Large intestine (tissue), 3 donors: ENCODE measurements around the gene MGAM2. TPM values are rescaled to one million over a fixed set of nuclear protein-coding genes. Genes with fewer than 3 reads are reported as not detected.
A peak's percentile ranks its signal among the peaks of the same experiment; 100 is the strongest.

Experiments used
- DNase-seq, 2 donors: peaks; one replicate each; pipeline versions ENCODE4 v3.0.0 to v3.0.0-alpha.2; 2013
- H3K27ac ChIP-seq: one replicate; pipeline ENCODE4 v1.5.1; 2013; ENCODE audit warnings: low read length
- H3K27me3 ChIP-seq: 2 replicates; pipeline ENCODE4 v1.6.1; 2013; ENCODE audit warnings: low read length; ENCODE audit not compliant: control insufficient read depth, insufficient read depth
- H3K36me3 ChIP-seq: 2 replicates; pipeline ENCODE4 v1.6.1; 2013; ENCODE audit warnings: low read length; ENCODE audit not compliant: control insufficient read depth, insufficient read depth
- H3K4me1 ChIP-seq: one replicate; pipeline ENCODE4 v1.6.1; 2013; ENCODE audit warnings: low read length; ENCODE audit not compliant: control insufficient read depth, insufficient read depth
- H3K4me3 ChIP-seq: one replicate; pipeline ENCODE4 v1.5.1; 2013; ENCODE audit warnings: low read length
- H3K9me3 ChIP-seq: one replicate; pipeline ENCODE4 v1.6.1; 2013; ENCODE audit warnings: mild to moderate bottlenecking, low read depth, low read length, moderate library complexity; ENCODE audit not compliant: control insufficient read depth
- WGBS: methylation state at CpG from one replicate; pipeline ENCODE4 v1.1.5; 2013; ENCODE audit warnings: low lambda C conversion rate; ENCODE audit not compliant: insufficient coverage; 5-methylcytosine and 5-hydroxymethylcytosine counted together
- polyA plus RNA-seq: library from polyadenylated mRNA; unstranded; fragments of 120-200 nt; gene quantifications from one replicate; pipeline ENCODE4 v1.2.1, GENCODE V29; 2013

MGAM2 gene
- polyA plus RNA-seq, 1 donor = 53.8 TPM

- Histone ChIP-seq H3K27me3 (no peaks in the 10 kb centered on the region), H3K9me3 (no peaks in the 10 kb centered on the region), H3K27ac (no peak overlapping the region), H3K36me3 (peaks cover 72% of the 10 kb centered on the region), H3K4me3 (no peak overlapping the region), H3K4me1 (no peaks in the 10 kb centered on the region)
- DNase-seq = no peak
- WGBS = no CpG with 5 or more reads among the region's 2 CpGs
Observed at GRCh38 chr7:142168746-142169145, 57.2 kb downstream of the MGAM2 start.

- 100% methylated on average over 1 of the region's 4 CpGs for WGBS
- DNase-seq = peak in 1 of 2 donors; percentile 29
- Histone ChIP-seq H3K27me3 (no peaks in the 10 kb centered on the region), H3K4me1 (no peaks in the 10 kb centered on the region), H3K27ac (peak overlapping the region; percentile 8), H3K36me3 (peaks cover 53% of the 10 kb centered on the region), H3K4me3 (no peak overlapping the region), H3K9me3 (no peaks in the 10 kb centered on the region)
Observed at GRCh38 chr7:142172932-142173331, 61.4 kb downstream of the MGAM2 start.

- no peaks in the 10 kb centered on the region for H3K4me1 ChIP-seq
- no peak overlapping the region for H3K4me3 ChIP-seq
- no CpG with 5 or more reads among the region's 2 CpGs for WGBS
- peaks cover 41% of the 10 kb centered on the region for H3K36me3 ChIP-seq
- no peak for DNase-seq
- no peak overlapping the region for H3K27ac ChIP-seq
- no peaks in the 10 kb centered on the region for H3K9me3 ChIP-seq
- no peaks in the 10 kb centered on the region for H3K27me3 ChIP-seq
Observed at GRCh38 chr7:142174441-142174840, 62.9 kb downstream of the MGAM2 start.

GRCh38 chr7:142175594-142175993 is 64.1 kb downstream of the MGAM2 start:
- H3K4me3 ChIP-seq = no peak overlapping the region
- H3K36me3 ChIP-seq = peaks cover 33% of the 10 kb centered on the region
- DNase-seq = no peak
- no peaks in the 10 kb centered on the region for H3K4me1 ChIP-seq
- no peak overlapping the region for H3K27ac ChIP-seq
- H3K27me3 ChIP-seq = no peaks in the 10 kb centered on the region
- H3K9me3 ChIP-seq = no peaks in the 10 kb centered on the region
- no CpG with 5 or more reads among the region's 3 CpGs for WGBS

GRCh38 chr7:142176901-142177300 is 65.4 kb downstream of the MGAM2 start:
- no peaks in the 10 kb centered on the region for H3K4me1 ChIP-seq
- no peaks in the 10 kb centered on the region for H3K27me3 ChIP-seq
- H3K9me3 ChIP-seq = no peaks in the 10 kb centered on the region
- WGBS = no CpG with 5 or more reads among the region's 1 CpG
- DNase-seq = no peak
- no peak overlapping the region for H3K27ac ChIP-seq
- H3K4me3 ChIP-seq = no peak overlapping the region
- peaks cover 30% of the 10 kb centered on the region for H3K36me3 ChIP-seq

GRCh38 chr7:142177869-142178268 is 66.4 kb downstream of the MGAM2 start:
- H3K36me3 ChIP-seq = peaks cover 30% of the 10 kb centered on the region
- H3K4me1 ChIP-seq = no peaks in the 10 kb centered on the region
- no peak for DNase-seq

GRCh38 chr7:142180426-142180825 is 68.9 kb downstream of the MGAM2 start:
- Histone ChIP-seq H3K9me3 (no peaks in the 10 kb centered on the region), H3K36me3 (peaks cover 30% of the 10 kb centered on the region), H3K27ac (no peak overlapping the region), H3K4me1 (no peaks in the 10 kb centered on the region), H3K27me3 (no peaks in the 10 kb centered on the region), H3K4me3 (no peak overlapping the region)
- no CpG with 5 or more reads among the region's 1 CpG for WGBS
- no peak for DNase-seq

More at GRCh38 chr7:142177869-142178268, 66.4 kb downstream of the MGAM2 start:
- Histone ChIP-seq H3K4me3 (no peak overlapping the region), H3K9me3 (no peaks in the 10 kb centered on the region), H3K27me3 (no peaks in the 10 kb centered on the region), H3K27ac (no peak overlapping the region)

- no CpG with 5 or more reads among the region's 2 CpGs for WGBS
- Histone ChIP-seq H3K4me3 (no peak overlapping the region), H3K9me3 (no peaks in the 10 kb centered on the region), H3K4me1 (no peaks in the 10 kb centered on the region), H3K27ac (no peak overlapping the region), H3K36me3 (peaks cover 35% of the 10 kb centered on the region), H3K27me3 (no peaks in the 10 kb centered on the region)
- no peak for DNase-seq
Observed at GRCh38 chr7:142181211-142181610, 69.7 kb downstream of the MGAM2 start.

GRCh38 chr7:142181966-142182365 is 70.4 kb downstream of the MGAM2 start:
- no peak overlapping the region for H3K27ac ChIP-seq
- H3K27me3 ChIP-seq = no peaks in the 10 kb centered on the region
- no peaks in the 10 kb centered on the region for H3K4me1 ChIP-seq
- no peak for DNase-seq
- no peak overlapping the region for H3K4me3 ChIP-seq
- WGBS = no CpG with 5 or more reads among the region's 1 CpG
- H3K36me3 ChIP-seq = peaks cover 39% of the 10 kb centered on the region
- no peaks in the 10 kb centered on the region for H3K9me3 ChIP-seq

GRCh38 chr7:142185069-142185468 is 73.6 kb downstream of the MGAM2 start:
- Histone ChIP-seq H3K36me3 (peaks cover 45% of the 10 kb centered on the region), H3K9me3 (no peaks in the 10 kb centered on the region), H3K4me3 (no peak overlapping the region), H3K4me1 (no peaks in the 10 kb centered on the region), H3K27ac (no peak overlapping the region), H3K27me3 (no peaks in the 10 kb centered on the region)
- WGBS = 100% methylated on average over 1 of the region's 3 CpGs
- no peak for DNase-seq

- Histone ChIP-seq H3K9me3 (no peaks in the 10 kb centered on the region), H3K4me1 (no peaks in the 10 kb centered on the region), H3K4me3 (no peak overlapping the region), H3K27ac (peak overlapping the region; percentile 37), H3K27me3 (no peaks in the 10 kb centered on the region), H3K36me3 (peaks cover 45% of the 10 kb centered on the region)
- WGBS = no CpG with 5 or more reads among the region's 5 CpGs
- no peak for DNase-seq
Observed at GRCh38 chr7:142185801-142186200, 74.3 kb downstream of the MGAM2 start.
